ENCODE measurements around the gene MED6.

DNA sequence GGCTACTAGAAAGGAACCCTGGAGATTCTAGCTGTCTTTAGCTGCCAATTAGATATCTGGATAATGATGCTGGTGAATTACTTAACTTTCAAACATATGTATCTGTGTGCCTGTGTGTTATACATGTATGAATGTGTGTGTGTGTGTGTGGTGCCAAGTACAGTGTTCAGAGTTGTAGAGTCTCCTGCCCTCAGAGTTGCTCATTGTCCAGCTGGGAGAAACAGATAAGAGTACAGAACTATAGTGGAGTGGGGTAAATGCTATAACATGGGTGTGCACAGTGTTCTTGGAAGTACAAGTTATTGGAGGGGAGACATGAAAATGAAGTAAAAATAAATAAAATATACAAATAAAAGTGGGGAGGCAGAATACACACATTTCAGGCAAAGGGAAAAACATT lies 42.1 kb downstream of the MED6 start:
- TF ChIP-seq, protein P1, sequence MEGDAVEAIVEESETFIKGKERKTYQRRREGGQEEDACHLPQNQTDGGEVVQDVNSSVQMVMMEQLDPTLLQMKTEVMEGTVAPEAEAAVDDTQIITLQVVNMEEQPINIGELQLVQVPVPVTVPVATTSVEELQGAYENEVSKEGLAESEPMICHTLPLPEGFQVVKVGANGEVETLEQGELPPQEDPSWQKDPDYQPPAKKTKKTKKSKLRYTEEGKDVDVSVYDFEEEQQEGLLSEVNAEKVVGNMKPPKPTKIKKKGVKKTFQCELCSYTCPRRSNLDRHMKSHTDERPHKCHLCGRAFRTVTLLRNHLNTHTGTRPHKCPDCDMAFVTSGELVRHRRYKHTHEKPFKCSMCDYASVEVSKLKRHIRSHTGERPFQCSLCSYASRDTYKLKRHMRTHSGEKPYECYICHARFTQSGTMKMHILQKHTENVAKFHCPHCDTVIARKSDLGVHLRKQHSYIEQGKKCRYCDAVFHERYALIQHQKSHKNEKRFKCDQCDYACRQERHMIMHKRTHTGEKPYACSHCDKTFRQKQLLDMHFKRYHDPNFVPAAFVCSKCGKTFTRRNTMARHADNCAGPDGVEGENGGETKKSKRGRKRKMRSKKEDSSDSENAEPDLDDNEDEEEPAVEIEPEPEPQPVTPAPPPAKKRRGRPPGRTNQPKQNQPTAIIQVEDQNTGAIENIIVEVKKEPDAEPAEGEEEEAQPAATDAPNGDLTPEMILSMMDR (IDR thresholded peaks at IDR 0.05), result no peak
- TF ChIP-seq POLR2A (IDR thresholded peaks at IDR 0.05) (no peak), EP300 (IDR thresholded peaks at IDR 0.05) (no peak), POLR2AphosphoS5 (IDR thresholded peaks at IDR 0.05) (no peak)

Data from sigmoid colon (tissue), 4 donors.